Keratinocyte (primary cell): Measurements from ENCODE around the gene SLC2A9.

Experiments used
- CTCF ChIP-seq, 3 experiments: IDR thresholded peaks in 1 of 3; conservative IDR thresholded peaks in 1 of 3; optimal IDR thresholded peaks in 1 of 3; 2 replicates in 2 of 3; 3 replicates in 1 of 3; pipeline versions ENCODE3 to v1.5.1; 2011; ENCODE audit warnings: low read length in 3 of 3, mild to moderate bottlenecking in 3 of 3, moderate library complexity in 2 of 3, control low read depth in 1 of 3, inconsistent platforms in 1 of 3; ENCODE audit not compliant: insufficient read depth in 2 of 3; ENCODE audit errors: extremely low read depth in 1 of 3
- EZH2 ChIP-seq: IDR thresholded peaks from one replicate; pipeline ENCODE4 v1.6.1; 2012; ENCODE audit warnings: inconsistent platforms, mild to moderate bottlenecking, low read length, moderate library complexity

GRCh38 chr4:9969526-9970398, 51.5 kb downstream of the SLC2A9 start:
- TF ChIP-seq CTCF (optimal IDR thresholded peaks at IDR 0.05 in 1 of 3, IDR thresholded peaks at IDR 0.05 in 1 of 3, conservative IDR thresholded peaks at IDR 0.05 in 1 of 3; ENCODE audit: extremely low read depth in 1 of 3, insufficient read depth in 2 of 3, low read length in 3 of 3) = no peak
- TF ChIP-seq EZH2 = no peak
